GM20431 (cell line): ENCODE measurements around the gene DPP6.
"Not testable (repeated sequence)": the region's sequence is repeated elsewhere in the genome, so short reads cannot be mapped to it uniquely, and the experiment has no call there.

ENCODE experiments used
- in situ Hi-C: fragments of 300-500 bp; cut with MseI, MboI; formaldehyde crosslinking; loops from one replicate; pipeline ENCODE4 v1.15.0; 2020; ENCODE audit warnings: low sequenced_read_pairs; ENCODE audit not compliant: unreplicated experiment

DPP6 gene

DNA sequence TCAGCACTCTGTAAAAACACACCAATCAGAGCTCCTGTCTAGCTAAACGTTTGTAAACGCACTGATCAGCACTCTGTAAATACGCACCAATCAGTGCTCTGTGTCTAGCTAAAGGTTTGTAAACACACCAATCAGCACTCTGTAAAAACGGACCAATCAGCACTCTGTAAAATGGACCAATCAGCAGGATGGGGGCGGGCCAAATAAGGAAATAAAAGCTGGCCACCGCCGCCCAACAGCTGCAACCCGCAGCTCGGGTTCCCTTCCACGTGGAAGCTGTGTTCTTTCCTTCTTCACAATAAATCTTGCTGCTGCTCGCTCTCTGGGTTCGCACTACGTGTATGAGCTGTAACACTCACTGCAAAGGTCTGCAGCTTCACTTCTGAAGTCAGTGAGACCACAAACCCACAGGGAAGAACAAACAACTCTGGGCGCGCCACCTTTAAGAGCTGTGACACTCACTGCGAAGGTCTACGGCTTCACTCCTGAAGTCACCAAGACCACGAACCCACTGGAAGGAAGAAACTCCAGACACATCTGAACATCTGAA, 625.9 kb downstream of the DPP6 start:
- in situ Hi-C loops, result not testable (repeated sequence)

GRCh38 chr7:154679379-154680053, 627.3 kb downstream of the DPP6 start:
- in situ Hi-C loops, result no loop called here

DNA sequence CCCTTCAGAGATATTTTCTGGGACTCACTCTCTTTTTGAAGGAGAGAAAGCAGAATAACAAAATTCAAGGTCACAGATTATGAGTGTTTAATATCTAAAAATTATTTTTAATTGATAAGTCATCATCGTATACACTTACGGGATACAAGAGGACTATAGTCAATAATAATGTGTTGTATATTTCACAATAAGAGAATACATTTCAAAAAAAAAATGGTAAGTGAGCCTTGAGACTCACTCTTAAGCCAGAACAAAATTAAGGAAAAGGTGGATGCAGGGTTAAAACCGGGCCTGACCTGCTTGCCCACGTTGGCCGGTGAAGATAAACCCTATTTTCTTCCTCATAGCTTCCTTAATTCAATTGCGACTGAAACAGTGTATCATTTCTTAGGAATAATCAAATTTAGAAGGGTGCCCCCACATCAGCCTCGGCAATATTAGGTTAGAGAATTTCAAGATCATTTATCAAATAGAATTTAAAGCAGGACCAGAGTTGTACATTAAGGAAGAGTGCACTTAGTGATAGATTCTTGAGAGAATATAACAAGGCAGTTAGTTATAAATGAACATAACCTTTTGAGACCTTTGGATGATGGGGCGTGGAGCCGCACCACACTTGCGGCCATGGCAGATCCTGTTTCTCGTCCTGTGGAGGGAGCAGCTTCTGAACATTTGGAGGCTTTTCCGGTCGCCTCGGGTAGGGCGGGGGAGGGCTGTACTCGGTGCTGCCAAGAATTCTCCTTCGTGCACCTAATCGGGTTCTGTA, 628.9 kb downstream of the DPP6 start:
- in situ Hi-C loops, result no loop called here

GRCh38 chr7:154682003-154682402, 629.8 kb downstream of the DPP6 start:
- in situ Hi-C loops, result no loop called here

DNA sequence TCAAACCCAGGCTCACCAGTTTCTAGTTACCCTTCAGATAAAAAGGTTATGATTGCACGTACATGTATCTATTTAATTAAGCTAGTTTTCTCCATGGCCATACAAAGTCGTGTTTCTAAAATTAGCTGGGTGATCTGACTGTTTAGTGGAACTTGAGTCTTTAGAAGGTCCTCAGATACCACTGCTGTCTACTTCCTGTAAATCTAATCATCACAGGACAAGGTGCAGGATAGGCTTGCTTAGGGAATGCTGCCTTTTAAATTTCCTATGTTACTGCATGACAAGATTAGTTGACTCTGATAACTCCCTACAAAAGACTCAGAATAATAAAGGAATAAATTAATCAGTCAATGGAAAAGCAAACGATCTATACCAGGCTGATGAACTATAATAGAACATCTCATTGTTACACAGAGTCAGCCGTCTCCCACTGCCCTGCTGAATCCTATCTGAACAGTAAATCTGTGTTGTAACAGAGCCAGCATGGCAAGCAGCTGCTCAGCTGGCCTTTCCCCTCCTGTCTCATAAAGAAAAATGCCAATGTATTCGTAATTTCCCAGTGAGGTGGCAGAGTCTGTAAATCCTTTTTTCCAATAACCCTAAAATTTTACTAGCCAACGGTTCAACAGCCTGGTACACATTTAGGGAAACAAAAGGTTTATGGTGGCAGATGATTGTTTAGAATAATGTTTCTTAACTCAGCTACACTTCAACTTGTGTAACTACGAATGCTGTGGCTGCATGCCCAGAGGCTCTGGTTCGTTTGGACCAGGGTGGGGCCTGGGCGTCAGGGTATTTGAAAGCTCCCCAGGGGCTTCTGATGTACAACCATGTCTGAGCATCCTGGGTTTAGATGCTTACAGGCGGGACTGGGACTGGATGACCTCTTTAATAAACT, 632.7 kb downstream of the DPP6 start:
- in situ Hi-C loops, result no loop called here

DNA sequence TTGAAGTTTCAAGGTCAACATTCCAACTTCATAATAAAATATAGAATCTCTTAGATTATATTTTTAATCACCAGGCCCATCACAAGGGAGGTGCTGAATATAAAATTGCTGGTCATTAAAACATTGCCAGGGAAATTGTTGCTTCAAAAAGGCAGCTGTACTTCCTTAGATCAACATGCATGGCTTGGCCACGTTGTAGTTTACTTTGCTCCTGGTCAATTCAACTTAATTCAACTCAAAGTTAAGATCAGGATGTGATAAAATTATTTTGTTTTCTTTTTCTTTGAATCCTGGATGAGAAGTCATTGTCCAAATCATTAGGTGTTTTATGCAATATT, 633.3 kb downstream of the DPP6 start:
- in situ Hi-C loops, result no loop called here

- in situ Hi-C loops, result no loop called here
Measured at GRCh38 chr7:154686305-154686704, 634.1 kb downstream of the DPP6 start.

- in situ Hi-C loops, result no loop called here
Measured at GRCh38 chr7:154688952-154689351, 636.8 kb downstream of the DPP6 start.

DNA sequence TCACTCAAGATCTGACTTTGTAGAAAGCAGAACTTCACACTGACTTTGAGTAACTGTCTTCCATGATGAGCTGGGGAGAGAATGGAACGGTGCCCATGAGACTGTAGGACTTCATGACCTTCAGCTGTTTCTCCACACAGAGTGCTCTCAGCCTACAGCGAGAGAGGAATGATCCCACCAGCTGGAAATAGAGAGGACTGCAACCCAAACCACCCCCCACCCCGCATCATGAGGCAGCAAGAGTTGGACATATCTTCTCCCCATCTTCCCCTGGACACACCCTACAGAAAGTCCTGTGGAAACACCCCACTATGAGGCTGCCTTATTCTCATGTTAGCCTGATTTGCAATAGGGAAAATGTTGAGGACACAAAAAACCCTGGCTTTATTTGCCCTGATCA, 638.2 kb downstream of the DPP6 start:
- in situ Hi-C loops, result no loop called here

DNA sequence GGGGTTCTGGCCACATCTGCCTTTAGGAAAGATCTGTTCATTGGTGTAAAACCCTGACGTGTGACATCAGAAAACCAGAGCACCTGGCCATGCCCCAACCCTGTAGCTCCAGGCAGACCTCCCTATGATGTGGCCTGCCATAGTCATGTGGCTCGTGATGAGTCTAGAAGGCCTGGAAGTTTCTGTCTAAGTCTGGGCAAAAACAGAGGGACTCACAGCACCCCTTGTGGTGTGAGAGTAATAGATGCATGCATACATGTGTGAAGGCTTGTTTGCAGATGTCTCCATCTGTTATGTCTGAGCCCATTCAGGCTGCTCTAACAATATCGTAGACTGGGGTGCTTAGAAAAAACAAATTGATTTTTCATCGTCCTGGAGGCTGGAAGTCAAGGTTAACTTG, 641.5 kb downstream of the DPP6 start:
- in situ Hi-C loops, result no loop called here

DNA sequence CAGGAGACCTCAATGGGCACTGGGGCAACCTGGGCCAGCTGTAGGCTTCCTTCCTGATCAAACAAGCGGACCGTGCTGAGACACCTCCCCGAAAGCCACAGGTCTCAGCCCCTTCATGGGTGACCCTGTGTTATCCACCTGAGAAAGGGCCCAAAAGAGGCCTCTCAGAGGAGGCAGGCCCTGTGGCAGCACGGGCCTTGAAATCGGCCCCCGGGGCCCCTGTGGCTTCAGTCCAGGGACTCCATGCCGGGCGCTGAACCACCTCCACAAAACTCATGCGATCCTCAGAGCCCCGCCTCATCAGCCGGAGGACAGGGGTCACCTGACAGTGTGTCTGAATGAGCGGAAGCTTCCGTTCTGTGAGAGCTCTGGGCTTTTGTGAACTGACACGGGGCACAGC, 643.6 kb downstream of the DPP6 start:
- in situ Hi-C loops, result no loop called here

DNA sequence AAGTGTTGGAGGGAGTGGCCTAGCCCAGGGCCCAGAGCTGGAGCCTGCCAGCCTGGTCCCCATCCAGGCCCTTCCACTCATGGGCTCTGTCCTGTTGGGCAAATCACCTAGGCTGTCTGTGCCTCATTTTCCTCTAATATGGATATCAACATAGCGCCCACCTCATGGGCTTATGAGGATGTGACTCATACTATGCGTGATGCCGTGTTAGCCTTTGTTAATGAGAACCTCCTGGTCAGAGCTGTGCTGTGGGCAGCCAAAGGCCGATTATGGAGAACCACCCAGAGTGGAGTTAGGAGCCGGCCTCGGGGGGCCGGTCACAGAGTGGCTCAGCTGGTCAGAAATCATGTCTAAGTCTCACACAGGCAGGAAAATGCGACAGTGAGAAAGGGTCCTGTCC, 644.4 kb downstream of the DPP6 start:
- in situ Hi-C loops, result no loop called here

- in situ Hi-C loops, result no loop called here
Measured at GRCh38 chr7:154698726-154699291, 646.6 kb downstream of the DPP6 start.

DNA sequence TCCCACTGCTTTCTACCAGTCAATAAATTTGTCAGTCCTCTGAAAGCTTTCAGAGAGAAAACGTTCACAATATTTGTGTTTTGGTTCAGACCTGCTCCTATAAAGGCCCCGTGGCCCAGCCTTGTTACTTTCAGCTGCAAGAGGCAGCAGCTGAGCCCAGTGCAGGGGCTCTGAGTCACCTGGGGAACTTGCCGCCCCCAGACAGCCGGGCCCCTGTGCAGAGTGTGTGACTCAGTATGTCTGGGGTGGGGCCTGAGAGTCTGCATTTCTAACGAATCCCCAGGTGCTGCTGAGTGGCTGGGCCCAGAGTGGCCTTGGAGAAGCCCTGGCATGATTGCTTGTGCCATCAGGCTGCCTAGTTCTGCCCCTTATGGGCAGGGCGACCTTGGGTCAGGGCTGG, 647.2 kb downstream of the DPP6 start:
- in situ Hi-C loops, result no loop called here

GRCh38 chr7:154709840-154710520, 657.8 kb downstream of the DPP6 start:
- in situ Hi-C loops, result no loop called here

GRCh38 chr7:154720016-154720415, 667.8 kb downstream of the DPP6 start:
- in situ Hi-C loops, result no loop called here

DNA sequence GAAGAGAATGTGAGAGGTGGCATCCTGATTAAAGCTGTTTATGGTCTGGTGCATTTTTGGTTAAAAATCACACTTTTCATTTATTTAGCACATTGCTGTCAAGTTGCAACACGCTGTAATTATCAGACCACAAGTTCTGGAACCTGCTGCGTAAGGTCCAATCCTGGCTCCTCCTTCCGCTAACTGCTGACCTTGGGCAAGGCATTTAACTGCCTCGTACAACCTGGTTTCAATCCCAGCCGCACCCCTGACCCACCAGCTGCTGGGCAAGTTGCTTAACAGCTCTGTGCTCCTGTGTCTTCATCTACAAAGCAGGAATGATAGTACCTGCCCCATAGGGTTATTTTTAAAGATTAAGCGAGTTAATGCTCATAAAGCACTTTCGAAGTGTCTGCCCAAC, 668.9 kb downstream of the DPP6 start:
- in situ Hi-C loops, result no loop called here

GRCh38 chr7:154726368-154726767, 674.2 kb downstream of the DPP6 start:
- in situ Hi-C loops, result no loop called here

GRCh38 chr7:154729056-154729455, 676.9 kb downstream of the DPP6 start:
- in situ Hi-C loops, result no loop called here

DNA sequence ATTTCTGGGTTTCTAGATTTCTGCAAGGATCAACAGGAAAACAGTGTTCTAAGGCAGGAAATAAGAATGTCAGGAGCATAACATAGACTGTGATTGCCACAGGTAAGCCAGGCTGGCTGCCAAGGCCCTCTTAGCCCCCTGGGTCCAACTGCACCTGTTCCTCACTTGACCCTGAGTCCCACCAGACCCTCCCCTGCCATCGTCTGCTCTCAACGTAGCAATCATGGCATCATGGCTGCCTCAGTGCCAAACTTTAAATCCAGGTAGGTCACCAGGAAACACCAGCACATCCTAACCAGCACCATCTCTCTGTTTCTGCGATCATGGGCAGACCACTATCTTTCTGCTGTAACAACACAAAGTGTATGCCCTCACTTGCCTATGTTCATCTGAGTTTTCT, 683.6 kb downstream of the DPP6 start:
- in situ Hi-C loops, result no loop called here
